GM20000 (cell line): ENCODE measurements around the gene PATL1.

Source experiments
- DNase-seq: peaks from one replicate; pipeline ENCODE4 v3.0.0; 2012; ENCODE audit warnings: low spot score
- CTCF ChIP-seq: IDR thresholded peaks from 2 replicates; pipeline ENCODE4 v1.5.1; 2012; ENCODE audit warnings: mild to moderate bottlenecking, control low read depth; ENCODE audit errors: extremely low read depth, missing control alignments

The PATL1 gene

GRCh38 chr11:59611570-59612565, 57.0 kb downstream of the PATL1 start:
- no peak for DNase-seq
- no peak for TF ChIP-seq CTCF

DNA sequence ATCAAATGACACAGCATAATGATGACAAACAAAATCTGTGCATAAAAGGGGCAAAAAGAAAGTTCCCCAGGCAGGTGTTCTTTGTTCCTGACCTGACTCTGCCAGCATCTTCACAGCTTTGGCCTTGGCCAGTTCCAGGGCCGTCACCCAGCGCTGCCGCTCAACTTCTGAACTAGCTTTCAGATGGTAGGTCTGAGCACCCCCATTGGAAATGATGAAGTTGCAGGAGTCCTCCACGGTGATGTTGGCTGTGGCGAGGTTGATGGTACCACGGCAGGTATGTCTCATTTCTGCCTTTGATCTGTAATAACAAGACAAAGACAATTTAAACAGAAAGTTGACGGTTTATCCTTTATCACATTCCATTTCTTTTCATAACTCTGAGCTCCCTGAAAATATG, 58.5 kb downstream of the PATL1 start:
- no peak for DNase-seq
- no peak for TF ChIP-seq CTCF

GRCh38 chr11:59607703-59608454, 61.0 kb downstream of the PATL1 start:
- no peak for DNase-seq

GRCh38 chr11:59602432-59602831, 66.4 kb downstream of the PATL1 start:
- no peak for DNase-seq
- TF ChIP-seq CTCF, result no peak

More at GRCh38 chr11:59607703-59608454, 61.0 kb downstream of the PATL1 start:
- no peak for TF ChIP-seq CTCF

DNA sequence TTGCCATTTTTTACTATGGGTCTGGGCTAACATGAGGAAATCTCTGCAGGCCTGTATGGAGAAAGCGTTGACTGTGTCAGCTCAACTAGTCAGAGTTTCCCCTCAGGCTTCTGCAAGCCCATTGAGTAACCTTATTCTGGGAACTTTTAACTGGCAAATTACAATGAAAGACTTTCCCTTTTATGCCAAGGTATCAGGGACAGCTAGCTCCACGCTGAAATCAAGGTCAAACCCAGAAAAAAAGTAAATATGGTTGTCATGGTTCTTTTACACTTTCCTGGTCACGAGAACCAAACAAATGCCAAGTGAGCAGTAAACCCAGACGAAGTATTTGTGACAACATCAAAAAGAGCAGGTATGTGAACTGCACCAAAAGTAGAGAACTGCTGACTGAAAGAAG, 67.0 kb downstream of the PATL1 start:
- TF ChIP-seq CTCF, result no peak
- no peak for DNase-seq

DNA sequence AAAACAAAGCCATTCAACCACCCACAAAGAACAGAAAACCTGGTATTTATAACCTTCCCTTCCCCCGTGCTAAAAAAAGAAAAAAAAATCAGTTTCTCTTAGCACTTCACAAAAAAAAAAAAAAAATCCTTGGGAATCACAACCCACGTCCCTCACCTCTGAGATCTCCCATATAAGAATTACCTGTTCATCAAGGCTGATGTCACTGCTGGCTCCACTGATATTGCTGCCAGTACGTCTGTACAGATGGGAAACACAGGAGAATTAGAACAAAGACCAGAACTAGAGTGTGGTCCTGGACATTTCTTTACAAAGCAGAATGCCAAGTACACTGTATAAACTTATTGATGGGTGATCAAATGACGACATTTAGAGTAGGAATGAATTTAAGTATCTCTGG, 68.2 kb downstream of the PATL1 start:
- DNase-seq, result no peak
- TF ChIP-seq CTCF, result no peak

- TF ChIP-seq CTCF, result no peak
- DNase-seq, result no peak
Observed at GRCh38 chr11:59600234-59600633, 68.6 kb downstream of the PATL1 start.
